ENCODE data around the gene HDHD5.

The HDHD5 gene

DNA sequence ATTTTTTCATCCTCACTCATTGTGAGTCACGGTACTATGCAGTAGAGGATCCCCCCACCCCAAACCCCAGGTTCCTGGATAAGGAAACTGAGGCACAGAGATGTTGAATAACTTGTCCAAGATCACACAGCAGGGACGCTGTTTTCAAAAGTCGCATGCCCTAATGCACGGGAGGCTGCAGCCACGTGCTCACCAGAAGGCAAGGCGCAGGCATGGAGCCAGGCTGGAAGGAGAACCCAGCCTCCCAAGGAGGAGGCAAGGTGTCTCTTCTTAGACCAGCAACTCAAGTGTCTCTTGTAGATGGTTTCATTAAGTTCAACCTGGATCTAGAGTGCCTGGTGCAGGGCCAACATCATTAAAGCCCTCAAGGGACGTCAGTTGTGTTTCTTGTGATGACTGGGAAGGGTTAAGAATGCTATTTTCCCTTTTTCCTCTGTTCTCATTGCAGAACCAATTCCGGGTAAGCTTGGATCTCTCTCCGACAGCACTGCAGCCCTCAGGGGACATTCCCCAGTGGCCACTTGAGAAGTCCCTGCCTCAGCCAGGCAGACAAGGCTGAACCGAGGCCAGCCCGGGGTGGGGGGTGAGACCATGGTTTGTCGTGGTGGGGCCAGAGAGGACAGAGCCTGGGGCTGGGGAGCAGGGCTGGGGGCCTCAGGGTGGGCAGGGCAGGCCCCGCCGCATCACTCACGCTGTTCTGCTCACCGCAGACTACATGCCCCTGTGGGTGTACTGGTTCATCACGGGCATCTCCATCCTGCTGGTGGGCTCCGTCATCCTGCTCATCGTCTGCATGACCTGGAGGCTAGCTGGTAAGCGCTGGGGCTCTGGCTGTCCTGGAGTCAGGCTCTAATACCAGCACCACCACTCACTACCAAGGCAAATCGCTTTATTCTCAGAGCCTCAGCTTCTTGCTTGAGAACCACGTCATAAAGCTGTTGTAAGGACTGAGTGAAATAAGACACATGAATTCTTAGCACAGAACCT, 53.6 kb downstream of the HDHD5 start:
- DNase-seq: no peak

GRCh38 chr22:17104336-17104935, 54.6 kb downstream of the HDHD5 start:
- no peak for DNase-seq

DNA sequence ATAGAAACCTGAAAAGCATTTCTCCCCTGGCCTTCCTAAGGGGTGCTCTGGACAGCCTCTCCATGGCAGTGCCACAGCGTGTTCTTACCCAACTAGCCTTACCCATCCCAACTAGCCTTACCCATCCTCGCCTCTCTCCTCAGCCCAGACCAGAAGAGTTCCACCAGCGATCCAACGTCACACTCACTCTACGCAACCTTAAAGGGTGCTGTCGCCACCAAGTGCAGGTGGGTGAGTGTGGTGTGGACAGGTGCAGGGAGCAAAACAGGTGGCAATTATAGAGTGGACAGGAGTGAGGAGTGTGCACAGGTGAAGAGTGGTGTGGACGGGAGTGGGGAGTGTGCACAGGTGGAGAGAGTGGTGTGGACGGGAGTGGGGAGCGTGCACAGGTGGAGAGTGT, 55.7 kb downstream of the HDHD5 start:
- no peak for DNase-seq

GRCh38 chr22:17102297-17102667, 56.8 kb downstream of the HDHD5 start:
- DNase-seq: no peak

DNA sequence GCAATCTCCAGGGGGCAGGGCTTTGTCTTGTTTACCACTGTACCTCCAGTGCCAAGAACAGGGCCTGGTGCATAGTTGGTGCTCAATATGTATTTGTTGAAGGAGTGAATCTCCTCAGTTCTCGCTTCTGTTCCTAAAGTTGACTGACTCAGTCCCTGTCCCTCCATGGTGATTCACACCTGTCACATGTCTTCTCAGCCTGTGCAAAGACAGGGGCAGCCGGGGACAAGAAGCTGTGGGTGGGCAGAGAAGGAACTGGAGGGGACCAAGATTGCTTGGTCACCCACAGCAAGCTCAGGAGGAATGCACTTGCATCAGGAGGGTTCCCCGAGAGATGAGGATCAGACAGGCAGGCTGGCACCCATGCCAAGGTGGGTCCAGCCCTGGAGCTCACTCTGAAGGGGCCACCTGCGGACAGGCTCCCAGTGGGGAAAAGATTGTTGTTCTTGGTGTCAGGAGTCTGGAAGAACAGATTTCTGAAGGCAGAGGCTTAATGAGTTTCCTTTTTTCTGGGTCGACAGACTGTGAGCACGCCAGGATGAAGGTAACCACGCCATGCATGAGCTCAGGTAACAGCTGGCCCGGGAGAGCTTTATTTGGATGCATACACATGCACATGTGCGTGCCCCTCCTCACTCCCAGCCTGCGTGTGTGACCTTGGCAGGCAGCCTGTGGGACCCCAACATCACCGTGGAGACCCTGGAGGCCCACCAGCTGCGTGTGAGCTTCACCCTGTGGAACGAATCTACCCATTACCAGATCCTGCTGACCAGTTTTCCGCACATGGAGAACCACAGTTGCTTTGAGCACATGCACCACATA, 57.4 kb downstream of the HDHD5 start:
- no peak for DNase-seq

DNA sequence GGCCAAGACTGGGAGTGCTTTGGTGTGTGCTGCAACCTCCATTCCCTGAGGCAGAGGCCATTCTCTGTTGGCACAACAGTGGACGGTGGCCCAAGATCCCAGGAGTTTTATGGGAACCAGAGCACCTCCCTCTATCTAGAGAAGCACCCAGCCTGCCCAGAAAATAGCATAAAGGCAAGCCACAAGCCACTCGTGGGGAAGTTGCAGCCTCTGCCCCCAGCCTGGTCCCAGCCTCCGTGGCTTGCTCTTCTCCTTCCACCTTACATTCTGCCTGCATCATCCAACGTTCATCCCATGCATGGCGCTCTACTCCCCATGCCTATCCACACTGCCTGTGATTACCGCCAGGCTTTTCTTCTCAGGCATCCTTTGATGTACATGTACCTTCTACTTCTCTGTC, 58.5 kb downstream of the HDHD5 start:
- no peak for DNase-seq

DNA sequence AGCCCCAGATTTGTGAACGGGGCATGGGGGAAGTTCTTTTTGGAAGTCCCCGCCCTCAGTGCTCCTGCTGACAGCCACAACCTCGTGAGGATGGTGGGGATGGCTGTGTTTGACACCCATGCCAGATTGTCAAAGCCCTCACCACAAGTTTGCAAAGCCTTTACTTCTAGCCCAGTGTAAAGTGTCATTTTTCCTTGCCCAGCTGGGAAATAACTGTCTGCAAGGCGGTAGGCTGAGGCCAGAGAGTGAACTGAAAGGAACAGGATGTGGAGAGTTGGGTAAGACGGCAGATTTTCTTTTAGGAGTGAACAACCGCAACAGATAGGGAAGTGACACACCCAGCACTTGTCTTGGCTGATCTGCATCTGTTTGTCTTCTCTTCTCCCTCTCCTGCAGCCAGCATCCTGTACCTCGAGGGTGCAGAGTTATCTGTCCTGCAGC, 60.7 kb downstream of the HDHD5 start:
- no peak for DNase-seq

GRCh38 chr22:17097701-17098100, 61.4 kb downstream of the HDHD5 start:
- no peak for DNase-seq

DNA sequence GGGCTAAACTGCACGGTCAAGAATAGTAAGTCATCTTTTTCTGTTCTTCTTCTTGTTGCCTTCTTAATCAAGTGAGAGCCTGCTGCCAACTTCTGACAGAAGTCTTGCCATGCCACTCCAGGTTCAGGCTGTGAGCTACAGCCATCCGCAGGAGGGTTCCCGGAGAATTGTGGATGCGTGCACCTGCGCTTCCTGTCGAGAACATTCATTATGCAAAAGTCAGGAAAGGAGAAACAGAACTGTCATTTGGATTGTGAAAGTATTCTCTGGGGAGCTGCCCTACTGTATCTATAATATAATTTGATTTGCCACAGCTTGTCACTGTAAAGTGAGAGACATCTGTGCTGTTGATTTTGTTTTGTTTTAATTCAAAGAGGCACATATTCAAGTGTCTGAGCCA, 62.0 kb downstream of the HDHD5 start:
- DNase-seq: peak; percentile 2

GRCh38 chr22:17096071-17096470, 63.0 kb downstream of the HDHD5 start:
- DNase-seq: no peak

DNA sequence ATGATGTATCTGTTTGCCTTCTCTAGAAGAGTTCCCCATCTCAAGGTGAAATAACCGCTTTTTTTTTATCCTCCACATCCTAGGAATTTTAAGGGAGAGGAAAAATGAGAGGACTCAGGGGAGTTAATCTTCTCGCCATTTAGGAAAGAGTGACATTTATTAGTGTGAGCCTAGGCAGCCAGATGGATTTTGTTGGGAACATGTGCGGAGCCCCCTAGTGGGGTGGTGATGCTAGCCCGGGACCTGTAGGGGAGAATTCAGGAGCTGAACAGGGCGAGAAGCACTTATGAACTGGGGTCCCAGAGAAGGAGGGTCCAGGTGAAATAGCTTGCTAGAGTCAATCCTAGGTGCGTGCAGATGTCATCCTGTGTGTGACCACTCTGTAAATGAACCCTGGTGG, 63.5 kb downstream of the HDHD5 start:
- DNase-seq: no peak

- no peak for DNase-seq
Observed at GRCh38 chr22:17093081-17093480, 66.0 kb downstream of the HDHD5 start.

- no peak for DNase-seq
Observed at GRCh38 chr22:17091851-17092250, 67.2 kb downstream of the HDHD5 start.

DNA sequence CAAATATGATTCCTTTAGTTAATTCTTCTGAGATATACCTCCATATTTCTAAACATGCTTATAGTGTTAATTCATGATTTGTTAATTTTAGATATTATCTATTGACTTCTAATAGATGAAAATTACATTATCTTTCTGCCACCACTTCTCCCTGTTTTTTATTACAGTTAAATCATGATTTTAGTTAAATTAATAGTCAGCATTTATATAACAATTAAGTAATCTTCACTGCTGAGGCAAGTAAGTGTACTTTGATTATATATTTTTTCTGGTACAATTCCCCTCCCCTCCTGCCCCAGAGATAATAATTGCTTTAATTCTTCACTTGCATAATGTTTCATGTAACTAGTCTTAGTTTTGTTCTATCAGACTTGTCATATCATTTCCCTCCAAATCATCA, 68.5 kb downstream of the HDHD5 start:
- DNase-seq: no peak
